T-cell (primary cell): ENCODE results near the gene COQ2. TPM values are rescaled to one million over a fixed set of nuclear protein-coding genes. Genes with fewer than 3 reads are reported as not detected.

Source experiments
- total RNA-seq, 35 experiments: library from RNA in 6 of 35; stranded (reverse) in 6 of 35; fragments of 120-200 nt in 1 of 35; gene quantifications; one replicate each; pipeline versions ENCODE4 v1.2.1 to v1.2.4 and lab custom pipeline; 2013 to 2026

Gene COQ2
- total RNA-seq, 5 donors from 2014 or later (not counting 1 experiment from before 2014, with no cell fraction given): 4.7 to 9.7 (median 6.2) TPM

Other genes with a start within 250 kb of the COQ2 start
- gene COPS4, start 249.6 kb downstream of the COQ2 start, total RNA-seq: 10 to 100 TPM; 19.9 to 28.3 (median 22.2) TPM
- gene PLAC8, start 170.1 kb downstream of the COQ2 start, total RNA-seq: 100 to 1,000 TPM; 124 to 318 (median 147) TPM
- gene HPSE, start 50.0 kb upstream of the COQ2 start, total RNA-seq: 1 to 10 TPM; 4.5 to 7.2 (median 6.1) TPM
- 10 to 100 TPM; 30.6 to 36.3 (median 34.9) TPM for gene HELQ, start 171.0 kb upstream of the COQ2 start, total RNA-seq
- 10 to 100 TPM; 11.1 to 36.2 (median 32.9) TPM for gene MRPS18C, start 171.3 kb upstream of the COQ2 start, total RNA-seq
- 10 to 100 TPM; 18.8 to 41.7 (median 28.6) TPM for gene ABRAXAS1, start 200.3 kb upstream of the COQ2 start, total RNA-seq